ENCODE data around the gene OR10AD1.
A peak's percentile ranks its signal among the peaks of the same experiment; 100 is the strongest.

GRCh38 chr12:48184549-48184922 is 18.6 kb downstream of the OR10AD1 start:
- TF ChIP-seq CTCF (conservative IDR thresholded peaks at IDR 0.05 in 1 of 2, IDR thresholded peaks at IDR 0.05 in 1 of 2; ENCODE audit: low read depth in 1 of 2, low read length in 2 of 2) (no peak), EZH2 (IDR thresholded peaks at IDR 0.05; ENCODE audit: low read length, missing control alignments) (peak; percentile 90)

Measured in fibroblast of lung (primary cell).